Hindlimb muscle (tissue), 1 donor: Measurements from ENCODE around the gene GAMT. TPM values are rescaled to one million over a fixed set of nuclear protein-coding genes. Genes with fewer than 3 reads are reported as not detected.

Experiments
- DNase-seq: peaks from one replicate; pipeline ENCODE4 v3.0.0-alpha.2; 2013
- polyA plus RNA-seq: library from polyadenylated mRNA; unstranded; fragments of 120-200 nt; gene quantifications from one replicate; pipeline ENCODE4 v1.2.1, GENCODE V29; 2013; ENCODE audit not compliant: insufficient read length

GAMT gene
- polyA plus RNA-seq, 1 donor = 287 TPM

DNA sequence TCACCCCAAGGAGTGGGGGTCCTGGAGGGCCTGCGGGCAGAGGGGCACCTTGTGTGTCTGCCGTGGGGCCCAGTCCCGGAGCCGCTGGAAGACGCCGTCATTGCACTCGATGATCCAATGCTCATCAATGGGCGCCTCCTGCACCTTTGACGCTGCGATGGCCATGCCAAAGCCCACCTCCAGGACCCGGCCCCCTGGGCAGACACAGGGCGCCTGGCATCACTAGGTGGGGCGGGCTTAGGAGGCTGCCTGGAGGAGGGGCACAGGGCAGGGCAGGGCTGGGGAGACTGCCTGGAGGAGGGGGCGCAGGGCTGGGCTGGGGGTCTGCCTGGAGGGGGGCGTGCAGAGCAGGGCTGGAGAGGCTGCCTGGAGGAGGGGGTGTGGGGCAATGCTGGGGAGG, 1.6 kb downstream of the GAMT start:
- no peak for DNase-seq

DNA sequence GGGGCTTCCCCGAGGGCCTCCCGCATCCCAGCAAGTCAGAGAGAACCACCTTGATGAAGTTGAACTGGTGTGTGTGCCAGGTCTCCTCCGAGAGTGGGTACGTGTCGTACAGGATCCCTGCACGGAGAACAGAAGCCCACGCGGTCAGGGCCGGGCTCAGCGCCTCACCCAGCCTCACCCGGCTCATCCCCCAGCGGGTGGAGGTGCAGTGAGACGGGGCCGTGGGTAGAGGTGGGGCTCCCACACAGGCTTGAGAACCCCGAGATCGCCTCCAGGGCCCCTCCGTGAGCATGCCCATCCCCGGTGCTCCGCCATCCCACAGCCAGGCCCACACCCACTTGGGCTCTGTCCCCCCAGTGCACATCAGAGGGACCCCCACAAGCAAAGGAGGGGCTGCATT, 2.3 kb downstream of the GAMT start:
- no peak for DNase-seq

- no peak for DNase-seq
Measured at GRCh38 chr19:1397838-1398237, 3.5 kb downstream of the GAMT start.

- DNase-seq = no peak
Measured at GRCh38 chr19:1396768-1397679, 4.3 kb downstream of the GAMT start.

- DNase-seq = no peak
Measured at GRCh38 chr19:1396019-1396767, 5.1 kb downstream of the GAMT start.

DNA sequence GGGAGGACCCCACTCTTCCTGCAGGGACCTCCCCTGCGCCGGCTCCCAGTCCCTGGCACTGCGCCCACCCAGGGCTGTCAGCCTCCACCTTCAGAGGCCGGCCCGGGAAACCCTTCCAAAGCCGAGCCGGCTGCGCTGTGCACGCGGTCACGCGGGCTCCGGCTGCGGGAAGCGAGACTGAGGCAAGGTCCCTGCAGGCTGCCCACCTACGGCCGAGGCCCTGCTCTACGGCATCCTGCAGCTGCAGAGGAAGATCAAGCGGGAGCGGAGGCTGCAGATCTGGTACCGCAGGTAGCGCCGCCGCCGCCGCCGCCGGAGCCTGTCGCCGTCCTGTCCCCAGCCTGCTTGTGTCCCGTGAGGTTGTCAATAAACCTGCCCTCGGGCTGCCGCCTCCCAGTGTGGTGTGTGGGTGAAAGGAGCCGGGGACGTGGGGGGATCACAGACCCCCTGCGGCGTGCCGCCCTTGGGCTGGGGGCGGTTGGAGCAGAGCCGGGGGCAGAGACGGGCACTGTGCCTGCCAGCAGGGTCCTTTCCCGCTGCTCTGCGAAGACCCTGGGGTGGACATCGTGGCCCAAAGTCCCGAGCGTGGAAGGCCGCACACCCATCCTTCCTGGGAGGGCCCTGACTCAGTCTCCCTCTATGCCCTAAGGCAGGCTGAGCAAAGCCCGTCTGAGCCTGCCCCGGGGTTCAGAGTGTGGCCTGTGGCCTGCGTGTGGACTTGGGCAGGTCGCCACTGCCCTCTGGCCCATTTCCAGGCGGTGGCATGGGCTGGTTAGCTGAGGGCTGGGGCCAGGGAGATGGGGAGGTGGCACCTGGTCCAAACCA, 5.9 kb downstream of the GAMT start:
- no peak for DNase-seq

DNA sequence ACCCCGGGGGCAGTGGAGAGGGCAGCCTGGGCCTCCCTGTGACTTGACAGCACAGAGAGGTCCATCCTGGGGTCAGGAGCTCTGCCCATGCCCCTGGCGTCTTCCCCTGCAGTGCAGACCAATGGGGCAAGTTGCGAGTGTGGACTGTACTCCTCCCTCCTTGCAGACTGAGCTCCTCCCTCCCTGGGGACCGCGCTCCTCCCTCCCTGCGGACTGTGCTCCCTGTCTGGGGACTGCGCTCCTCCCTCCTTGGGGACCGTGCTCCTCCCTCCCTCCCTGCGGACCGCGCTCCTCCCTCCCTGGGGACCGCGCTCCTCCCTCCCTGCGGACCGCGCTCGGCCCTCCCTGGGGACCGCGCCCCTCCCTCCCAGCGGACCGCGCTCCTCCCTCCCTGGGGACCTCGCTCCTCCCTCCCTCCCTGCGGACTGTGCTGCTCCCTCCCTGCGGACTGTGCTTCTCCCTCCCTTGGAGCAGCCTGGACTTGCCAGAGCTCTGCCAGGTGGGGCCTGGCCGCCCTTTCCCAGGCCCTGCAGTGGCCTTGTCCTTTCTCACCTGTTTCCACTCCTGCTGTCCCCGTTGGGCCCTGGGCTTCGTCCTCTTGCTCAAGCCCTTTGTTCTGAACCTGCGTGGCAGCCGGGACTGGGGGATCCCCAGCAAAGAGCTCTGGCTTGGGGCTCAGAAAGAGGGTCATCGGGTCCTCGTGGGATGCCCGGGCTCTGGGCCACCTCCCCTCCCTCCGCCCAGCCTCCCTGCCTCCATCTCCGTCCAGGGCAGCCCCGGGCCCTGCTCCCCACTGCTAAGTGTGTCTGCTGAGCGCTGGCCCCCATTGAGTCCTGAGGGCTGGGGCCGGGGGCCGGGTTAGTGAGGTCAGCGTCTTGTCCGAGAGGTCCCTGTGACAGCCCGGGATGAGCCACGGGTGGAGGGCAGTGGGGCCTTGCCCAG, 6.8 kb downstream of the GAMT start:
- no peak for DNase-seq

- no peak for DNase-seq
Measured at GRCh38 chr19:1393841-1394240, 7.5 kb downstream of the GAMT start.

GRCh38 chr19:1392939-1393530, 8.3 kb downstream of the GAMT start:
- DNase-seq = no peak

DNA sequence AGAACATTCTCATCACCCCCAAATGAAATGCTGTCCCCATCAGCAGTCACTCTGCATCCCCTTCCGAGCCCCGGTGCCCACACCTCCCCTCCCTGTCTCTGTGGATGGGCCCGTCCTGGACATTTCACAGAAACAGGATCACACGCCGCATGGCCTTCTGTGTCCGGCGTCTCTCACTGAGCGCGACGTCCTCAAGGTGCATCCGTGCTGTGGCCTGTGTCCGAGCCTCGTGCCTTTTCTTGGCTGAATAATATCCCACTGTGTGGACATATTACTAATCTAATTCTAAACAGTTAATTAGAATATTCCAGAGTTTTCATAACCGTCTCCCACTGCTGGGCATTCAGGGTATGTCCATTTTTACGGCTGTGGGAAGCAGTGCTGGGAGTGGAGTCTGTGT, 8.9 kb downstream of the GAMT start:
- no peak for DNase-seq

DNA sequence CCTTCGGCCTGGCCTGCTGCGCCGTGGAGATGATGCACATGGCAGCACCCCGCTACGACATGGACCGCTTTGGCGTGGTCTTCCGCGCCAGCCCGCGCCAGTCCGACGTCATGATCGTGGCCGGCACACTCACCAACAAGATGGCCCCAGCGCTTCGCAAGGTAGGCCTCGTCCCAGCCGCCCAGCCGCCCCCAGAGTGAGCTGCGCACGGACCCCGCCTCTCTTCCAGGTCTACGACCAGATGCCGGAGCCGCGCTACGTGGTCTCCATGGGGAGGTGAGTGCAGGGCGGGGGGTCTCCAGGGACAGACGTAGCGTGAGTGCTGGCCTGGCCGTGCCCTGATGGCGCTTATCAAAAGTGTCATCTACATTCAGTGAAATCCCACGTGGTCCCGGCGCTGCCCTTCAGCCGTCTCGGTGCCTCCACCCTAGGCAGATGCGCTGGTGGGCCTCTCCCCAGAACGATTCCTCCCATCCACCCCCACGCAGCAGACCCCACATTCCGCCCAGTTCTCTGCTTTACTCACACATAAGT, 10.4 kb downstream of the GAMT start:
- DNase-seq = no peak

GRCh38 chr19:1389033-1389940, 12.1 kb downstream of the GAMT start:
- DNase-seq = no peak

DNA sequence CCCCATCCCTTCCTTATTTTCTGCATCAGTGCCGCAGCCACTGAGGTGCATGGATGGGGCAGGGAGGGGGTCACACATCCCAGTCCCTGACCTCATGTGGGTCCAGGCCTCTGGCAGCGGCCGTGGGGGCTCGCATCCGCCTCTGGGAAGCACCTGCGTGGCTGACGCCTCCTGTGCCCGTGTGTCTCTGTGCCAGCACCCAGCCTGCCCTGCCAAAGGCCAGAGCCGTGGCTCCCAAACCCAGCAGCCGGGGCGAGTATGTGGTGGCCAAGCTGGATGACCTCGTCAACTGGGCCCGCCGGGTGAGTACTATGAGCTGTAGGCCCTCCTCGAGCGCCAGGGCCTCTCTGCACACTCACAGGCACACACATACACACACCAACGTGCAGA, 12.7 kb downstream of the GAMT start:
- no peak for DNase-seq

GRCh38 chr19:1387684-1388636, 13.4 kb downstream of the GAMT start:
- no peak for DNase-seq

DNA sequence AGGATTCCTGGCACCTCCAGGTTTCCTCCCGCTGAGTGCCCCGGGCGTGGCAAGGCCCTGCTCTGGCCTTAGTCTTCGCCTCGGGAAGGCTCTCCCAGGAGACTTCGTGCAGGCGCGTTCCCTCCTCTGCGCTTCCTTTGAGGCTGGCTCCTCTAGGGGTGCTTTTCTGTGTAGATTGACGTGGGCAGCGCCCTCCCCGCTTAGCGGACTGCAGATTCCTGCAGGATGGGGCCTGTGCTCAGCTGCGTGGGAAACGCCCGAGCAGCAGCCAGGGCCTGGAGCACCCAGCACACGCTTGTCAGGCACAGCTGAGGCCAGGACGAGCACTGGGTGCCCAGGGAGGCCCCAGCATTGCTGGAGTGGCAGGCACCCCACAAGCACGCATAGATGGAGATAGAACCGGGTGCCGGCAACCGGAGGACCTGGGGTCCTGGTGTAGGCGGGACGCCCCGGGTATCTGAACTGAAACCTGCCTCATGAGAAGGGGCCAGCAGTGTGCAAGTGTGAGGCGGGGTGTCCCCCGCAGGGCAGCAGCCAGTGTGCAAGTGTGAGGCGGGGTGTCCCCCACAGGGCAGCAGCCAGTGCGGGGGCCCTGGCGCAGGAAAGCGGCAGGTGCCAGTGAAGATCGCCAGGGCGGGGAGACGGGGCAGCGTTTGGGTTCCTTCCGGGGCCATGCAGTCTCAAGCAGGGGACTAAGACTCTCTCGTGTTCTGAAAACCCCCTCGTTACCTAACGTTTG, 14.2 kb downstream of the GAMT start:
- DNase-seq = no peak

GRCh38 chr19:1385816-1386215, 15.5 kb downstream of the GAMT start:
- DNase-seq = no peak

DNA sequence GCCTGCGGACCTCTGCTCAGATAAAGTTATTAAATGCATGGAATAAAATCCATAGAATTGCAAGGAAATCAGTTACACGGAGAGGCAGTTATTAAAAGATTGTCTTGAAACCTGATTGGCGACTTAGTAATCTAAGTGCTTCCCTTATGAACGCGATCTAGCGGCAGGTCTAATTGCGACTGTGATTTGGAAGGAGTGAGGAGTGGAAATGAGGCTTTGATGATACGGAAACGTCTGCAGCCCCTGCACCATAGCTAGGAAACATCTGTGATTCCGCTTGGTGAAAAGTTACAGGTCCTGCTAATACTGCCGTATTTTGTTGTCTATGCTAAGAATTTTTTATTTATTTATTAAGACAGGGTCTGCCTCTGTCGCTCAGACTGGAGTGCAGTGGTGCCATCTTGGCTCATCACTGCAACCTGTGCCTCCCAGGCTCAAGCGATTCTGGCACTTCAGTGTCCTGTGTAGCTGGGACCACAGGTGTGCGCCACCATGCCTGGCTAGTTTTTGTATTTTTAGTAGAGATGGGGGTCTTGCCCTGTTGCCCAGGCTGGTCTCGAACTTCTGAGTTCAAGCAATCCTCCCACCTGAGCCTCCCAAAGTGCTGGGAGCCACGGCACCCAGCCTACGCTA, 16.7 kb downstream of the GAMT start:
- no peak for DNase-seq

- no peak for DNase-seq
Measured at GRCh38 chr19:1384085-1384462, 17.3 kb downstream of the GAMT start.
